Activated naive CD8-positive, alpha-beta T cell treated with anti-CD3 and anti-CD28 coated beads for 36 hours (primary cell): ENCODE data around the gene MAGI1. TPM values are rescaled to one million over a fixed set of nuclear protein-coding genes. Genes with fewer than 3 reads are reported as not detected.
"Not testable (repeated sequence)": the region's sequence is repeated elsewhere in the genome, so short reads cannot be mapped to it uniquely, and the experiment has no call there.

Source experiments
- DNase-seq: peaks from one replicate; pipeline ENCODE4 v3.0.0; 2021
- H3K27ac Mint-ChIP-seq: one replicate; pipeline ENCODE4 v1.8.0; 2022; ENCODE audit warnings: mild to moderate bottlenecking, moderate library complexity, mixed read lengths
- H3K27me3 Mint-ChIP-seq: one replicate; pipeline ENCODE4 v1.8.0; 2022; ENCODE audit warnings: mild to moderate bottlenecking, mixed read lengths
- H3K36me3 Mint-ChIP-seq: one replicate; pipeline ENCODE4 v1.8.0; 2021; ENCODE audit warnings: mild to moderate bottlenecking, mixed read lengths
- H3K4me1 Mint-ChIP-seq: one replicate; pipeline ENCODE4 v1.8.0; 2021; ENCODE audit warnings: mixed read lengths
- H3K4me3 Mint-ChIP-seq: one replicate; pipeline ENCODE4 v1.8.0; 2022; ENCODE audit warnings: mild to moderate bottlenecking, moderate library complexity, mixed read lengths
- H3K9me3 Mint-ChIP-seq: one replicate; pipeline ENCODE4 v1.8.0; 2022; ENCODE audit warnings: mixed read lengths
- total RNA-seq, 2 experiments: library from RNA; stranded (reverse); gene quantifications; one replicate each; pipeline ENCODE4 v1.2.3, GENCODE V29; 2021

The MAGI1 gene
- total RNA-seq, 2 experiments from 2014 or later: 0.12 to 0.16 TPM

GRCh38 chr3:65719639-65720038, 319.1 kb downstream of the MAGI1 start:
- not testable (repeated sequence) for H3K27me3 Mint-ChIP-seq, DNase-seq, H3K36me3 Mint-ChIP-seq, H3K4me3 Mint-ChIP-seq, H3K9me3 Mint-ChIP-seq, H3K4me1 Mint-ChIP-seq, H3K27ac Mint-ChIP-seq

- H3K4me3 Mint-ChIP-seq: no peak overlapping the region
- no peaks in the 10 kb centered on the region for H3K27me3 Mint-ChIP-seq
- DNase-seq: no peak
- H3K4me1 Mint-ChIP-seq: no peaks in the 10 kb centered on the region
- H3K36me3 Mint-ChIP-seq: no peaks in the 10 kb centered on the region
- no peaks in the 10 kb centered on the region for H3K9me3 Mint-ChIP-seq
- no peak overlapping the region for H3K27ac Mint-ChIP-seq
Measured at GRCh38 chr3:65717676-65718346, 320.9 kb downstream of the MAGI1 start.

GRCh38 chr3:65716071-65716751, 322.5 kb downstream of the MAGI1 start:
- Mint-ChIP-seq H3K9me3 (no peaks in the 10 kb centered on the region), H3K27ac (no peak overlapping the region), H3K4me3 (no peak overlapping the region), H3K36me3 (no peaks in the 10 kb centered on the region), H3K27me3 (no peaks in the 10 kb centered on the region), H3K4me1 (no peaks in the 10 kb centered on the region)
- DNase-seq: no peak

- no peaks in the 10 kb centered on the region for H3K9me3 Mint-ChIP-seq
- H3K27ac Mint-ChIP-seq: no peak overlapping the region
- no peak for DNase-seq
- no peaks in the 10 kb centered on the region for H3K36me3 Mint-ChIP-seq
- H3K4me1 Mint-ChIP-seq: no peaks in the 10 kb centered on the region
- H3K27me3 Mint-ChIP-seq: no peaks in the 10 kb centered on the region
- H3K4me3 Mint-ChIP-seq: no peak overlapping the region
Measured at GRCh38 chr3:65714134-65714533, 324.6 kb downstream of the MAGI1 start.

GRCh38 chr3:65713016-65713415, 325.7 kb downstream of the MAGI1 start:
- Mint-ChIP-seq H3K27ac (no peak overlapping the region), H3K4me3 (no peak overlapping the region), H3K4me1 (no peaks in the 10 kb centered on the region), H3K27me3 (no peaks in the 10 kb centered on the region), H3K36me3 (no peaks in the 10 kb centered on the region), H3K9me3 (no peaks in the 10 kb centered on the region)
- DNase-seq: no peak

GRCh38 chr3:65712140-65712539, 326.6 kb downstream of the MAGI1 start:
- Mint-ChIP-seq H3K9me3 (no peaks in the 10 kb centered on the region), H3K36me3 (no peaks in the 10 kb centered on the region), H3K4me3 (no peak overlapping the region), H3K27ac (no peak overlapping the region), H3K4me1 (no peaks in the 10 kb centered on the region), H3K27me3 (no peaks in the 10 kb centered on the region)
- no peak for DNase-seq

GRCh38 chr3:65706776-65707568, 331.7 kb downstream of the MAGI1 start:
- Mint-ChIP-seq H3K27me3 (no peaks in the 10 kb centered on the region), H3K4me1 (no peaks in the 10 kb centered on the region), H3K27ac (no peak overlapping the region), H3K36me3 (no peaks in the 10 kb centered on the region), H3K9me3 (no peaks in the 10 kb centered on the region), H3K4me3 (no peak overlapping the region)
- DNase-seq: no peak

- Mint-ChIP-seq H3K9me3 (no peaks in the 10 kb centered on the region), H3K27me3 (no peaks in the 10 kb centered on the region)
Measured at GRCh38 chr3:65706301-65706700, 332.4 kb downstream of the MAGI1 start.

GRCh38 chr3:65703820-65704219, 334.9 kb downstream of the MAGI1 start:
- Mint-ChIP-seq H3K27ac (no peak overlapping the region), H3K4me1 (no peaks in the 10 kb centered on the region), H3K36me3 (no peaks in the 10 kb centered on the region), H3K4me3 (no peak overlapping the region), H3K9me3 (no peaks in the 10 kb centered on the region), H3K27me3 (no peaks in the 10 kb centered on the region)
- DNase-seq: no peak

More at GRCh38 chr3:65706301-65706700, 332.4 kb downstream of the MAGI1 start:
- H3K36me3 Mint-ChIP-seq: no peaks in the 10 kb centered on the region
- H3K4me3 Mint-ChIP-seq: no peak overlapping the region
- H3K27ac Mint-ChIP-seq: no peak overlapping the region
- H3K4me1 Mint-ChIP-seq: no peaks in the 10 kb centered on the region
- DNase-seq: no peak

- Mint-ChIP-seq H3K27ac (no peak overlapping the region), H3K36me3 (no peaks in the 10 kb centered on the region), H3K4me3 (no peak overlapping the region), H3K4me1 (no peaks in the 10 kb centered on the region), H3K27me3 (no peaks in the 10 kb centered on the region), H3K9me3 (no peaks in the 10 kb centered on the region)
- DNase-seq: no peak
Measured at GRCh38 chr3:65703026-65703425, 335.7 kb downstream of the MAGI1 start.

GRCh38 chr3:65702202-65702601, 336.5 kb downstream of the MAGI1 start:
- Mint-ChIP-seq H3K36me3 (no peaks in the 10 kb centered on the region), H3K4me1 (no peaks in the 10 kb centered on the region), H3K4me3 (no peak overlapping the region), H3K27ac (no peak overlapping the region), H3K27me3 (no peaks in the 10 kb centered on the region), H3K9me3 (no peaks in the 10 kb centered on the region)
- DNase-seq: no peak

GRCh38 chr3:65701516-65701915, 337.2 kb downstream of the MAGI1 start:
- no peaks in the 10 kb centered on the region for H3K4me1 Mint-ChIP-seq

GRCh38 chr3:65689436-65689835, 349.3 kb downstream of the MAGI1 start:
- Mint-ChIP-seq H3K27ac (no peak overlapping the region), H3K27me3 (no peaks in the 10 kb centered on the region), H3K4me3 (no peak overlapping the region), H3K36me3 (no peaks in the 10 kb centered on the region), H3K9me3 (no peaks in the 10 kb centered on the region), H3K4me1 (no peaks in the 10 kb centered on the region)
- no peak for DNase-seq

More at GRCh38 chr3:65701516-65701915, 337.2 kb downstream of the MAGI1 start:
- no peaks in the 10 kb centered on the region for H3K36me3 Mint-ChIP-seq
- peaks cover 1% of the 10 kb centered on the region for H3K9me3 Mint-ChIP-seq
- H3K27ac Mint-ChIP-seq: no peak overlapping the region
- H3K4me3 Mint-ChIP-seq: no peak overlapping the region
- no peak for DNase-seq
- no peaks in the 10 kb centered on the region for H3K27me3 Mint-ChIP-seq

- H3K27me3 Mint-ChIP-seq: no peaks in the 10 kb centered on the region
- no peak overlapping the region for H3K4me3 Mint-ChIP-seq
- H3K36me3 Mint-ChIP-seq: no peaks in the 10 kb centered on the region
- no peak overlapping the region for H3K27ac Mint-ChIP-seq
- no peak for DNase-seq
- H3K9me3 Mint-ChIP-seq: no peaks in the 10 kb centered on the region
- no peaks in the 10 kb centered on the region for H3K4me1 Mint-ChIP-seq
Measured at GRCh38 chr3:65687741-65688140, 351.0 kb downstream of the MAGI1 start.

GRCh38 chr3:65685621-65686235, 353.0 kb downstream of the MAGI1 start:
- Mint-ChIP-seq H3K9me3 (no peaks in the 10 kb centered on the region), H3K27me3 (no peaks in the 10 kb centered on the region), H3K36me3 (no peaks in the 10 kb centered on the region), H3K27ac (no peak overlapping the region), H3K4me3 (no peak overlapping the region), H3K4me1 (no peaks in the 10 kb centered on the region)
- DNase-seq: no peak
